K562 (cell line): Measurements from ENCODE around the gene ORC5. TPM values are rescaled to one million over a fixed set of nuclear protein-coding genes. Genes with fewer than 3 reads are reported as not detected.

Experiments
- ARID1B ChIP-seq: fragments of 450-650 bp; IDR thresholded peaks from 2 replicates; pipeline ENCODE4 v1.6.1; 2016; ENCODE audit warnings: antibody characterized with exemption, mild to moderate bottlenecking, inconsistent platforms
- BDP1 ChIP-seq: IDR thresholded peaks from 3 replicates; pipeline ENCODE4 v1.6.1; 2011; ENCODE audit not compliant: insufficient read length, insufficient read depth
- CREBBP ChIP-seq: IDR thresholded peaks from one replicate; pipeline ENCODE4 v1.6.1; 2012; ENCODE audit warnings: low read depth, mild to moderate bottlenecking, control low read depth, inconsistent platforms, low read length
- CTBP1 ChIP-seq: fragments of 450-650 bp; IDR thresholded peaks from 2 replicates; pipeline ENCODE4 v1.6.1; 2016; ENCODE audit warnings: borderline replicate concordance
- EP300 ChIP-seq: IDR thresholded peaks from 2 replicates; pipeline ENCODE4 v1.6.1; 2012; ENCODE audit warnings: low read length, improper control_type of control experiment
- FIP1L1 ChIP-seq: fragments of 200-400 bp; formaldehyde crosslinking; IDR thresholded peaks from 2 replicates; pipeline ENCODE4 v1.6.1; 2018; ENCODE audit warnings: mild to moderate bottlenecking, low read depth, low read length; ENCODE audit not compliant: poor library complexity, severe bottlenecking
- GABPA ChIP-seq: fragments of 200-800 bp; sonication (Bioruptor generic); conservative IDR thresholded peaks from 2 replicates; pipeline ENCODE4 v1.6.1; 2016; ENCODE audit warnings: low read depth, missing genetic modification characterization, missing compliant biosample characterization
- HNRNPUL1 ChIP-seq: fragments of 200-400 bp; formaldehyde crosslinking; IDR thresholded peaks from 2 replicates; pipeline ENCODE4 v1.6.1; 2017; ENCODE audit warnings: low read length
- KDM5B ChIP-seq: fragments of 200-600 bp; sonication (generic); IDR thresholded peaks from 2 replicates; pipeline ENCODE4 v1.6.1; 2012; ENCODE audit warnings: low read depth, mild to moderate bottlenecking, moderate library complexity, low read length, control low read depth, inconsistent platforms; ENCODE audit not compliant: insufficient replicate concordance
- NFIC ChIP-seq: fragments of 450-650 bp; IDR thresholded peaks from 2 replicates; pipeline ENCODE4 v1.6.1; 2017; ENCODE audit warnings: mild to moderate bottlenecking, inconsistent platforms
- RUNX1 ChIP-seq: sonication (generic); IDR thresholded peaks from 2 replicates; pipeline ENCODE4 v1.6.1; 2016; ENCODE audit warnings: antibody characterized with exemption, low read depth
- SREBF1 ChIP-seq: fragments of 150-350 bp; IDR thresholded peaks from 2 replicates; pipeline ENCODE4 v1.6.1; 2014; ENCODE audit warnings: antibody characterized with exemption, low read depth, low read length, borderline replicate concordance
- ZKSCAN3 ChIP-seq: fragments of 250-450 bp; sonication (Bioruptor Pico); IDR thresholded peaks from 2 replicates; pipeline ENCODE4 v1.4.0; 2020
- ZNF707 ChIP-seq: fragments of 250-450 bp; sonication (Bioruptor Pico); conservative IDR thresholded peaks from 2 replicates; pipeline ENCODE4 v1.8.0; 2022; ENCODE audit warnings: inconsistent platforms, mild to moderate bottlenecking, moderate library complexity
- ZNF76 ChIP-seq: fragments of 250-450 bp; sonication (Bioruptor Pico); IDR thresholded peaks from 2 replicates; pipeline ENCODE4 v1.4.0; 2020; ENCODE audit warnings: mild to moderate bottlenecking, moderate library complexity, borderline replicate concordance
- polyA plus RNA-seq, 8 experiments: library from polyadenylated mRNA; depleted of rRNA in 4 of 8; stranded (reverse) in 5 of 8; unstranded in 3 of 8; fragments of >200 nt; fragmentation: Nextera tagmentation in 2 of 8; fragmentation: Illumina TruSeq in 1 of 8; extraction: Ambion mirVana in 2 of 8; extraction: Trizol in 1 of 8; gene quantifications; 2 replicates each; pipeline versions ENCODE4 v1.2.1 to v1.2.3, GENCODE V29; 2011 to 2014; ENCODE audit warnings: inconsistent platforms in 1 of 8, missing spikeins in 1 of 8
- total RNA-seq, 7 experiments: library from RNA; depleted of rRNA in 6 of 7; stranded (reverse); fragments of >200 nt in 6 of 7; fragmentation: Illumina TruSeq in 2 of 7; extraction: Trizol in 2 of 7; gene quantifications; 2 replicates each; pipeline versions ENCODE4 v1.2.1 to v1.2.3, GENCODE V29; 2011 to 2021; ENCODE audit warnings: low replicate concordance in 1 of 7
- TF ChIP-seq, protein P1 (sequence below): fragments of 450-650 bp; IDR thresholded peaks from 2 replicates; pipeline ENCODE4 v1.6.1; 2016; ENCODE audit warnings: mild to moderate bottlenecking
- TF ChIP-seq, protein P2 (sequence below): sonication (generic); formaldehyde crosslinking; IDR thresholded peaks from 2 replicates; pipeline ENCODE4 v1.8.1; 2022; ENCODE audit warnings: missing genetic modification reagents
- TF ChIP-seq, protein P3 (sequence below): fragments of 450-650 bp; IDR thresholded peaks from 2 replicates; pipeline ENCODE4 v1.6.1; 2016; ENCODE audit warnings: low read depth

ORC5 gene
- total and polyA plus RNA-seq, 9 of the 15 experiments (the other 6 are each of a cell fraction or from before 2014, with no cell fraction given) = 29.8 to 136 (median 54.8) TPM

DNA sequence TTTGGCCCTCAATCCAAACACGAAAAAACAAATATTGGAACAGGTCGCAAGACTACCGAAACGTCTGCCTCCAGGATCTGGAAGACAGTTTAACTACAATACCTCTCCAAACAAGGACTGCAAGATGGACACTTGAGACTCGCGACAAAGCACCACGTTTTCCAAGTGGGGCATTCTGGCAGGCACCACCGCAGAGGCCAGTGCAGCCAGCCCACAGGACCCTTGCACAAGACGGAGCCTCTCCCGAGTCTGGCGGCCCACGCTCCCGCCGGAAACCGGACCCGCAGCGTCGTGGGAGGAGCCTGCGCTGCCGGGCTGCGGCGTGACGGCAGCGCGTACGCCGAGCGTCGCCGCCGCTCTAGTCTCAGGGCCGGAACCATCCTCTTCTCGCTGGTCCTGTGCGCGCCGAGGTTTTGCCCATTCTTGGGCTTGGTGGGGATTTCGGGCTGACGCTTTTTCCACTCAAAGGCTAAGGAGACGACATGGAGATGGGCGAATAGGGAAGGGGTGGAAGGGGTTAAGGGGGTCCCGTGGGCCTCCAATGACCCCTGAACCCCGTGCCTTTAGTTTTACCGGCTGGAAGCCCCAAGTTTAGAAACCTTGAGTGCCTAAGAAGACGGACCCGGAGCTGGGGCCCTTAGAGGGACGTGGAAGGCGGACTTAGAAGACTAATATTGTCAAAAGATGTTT, at the start of gene ORC5 (continued):
- TF ChIP-seq, protein P1, sequence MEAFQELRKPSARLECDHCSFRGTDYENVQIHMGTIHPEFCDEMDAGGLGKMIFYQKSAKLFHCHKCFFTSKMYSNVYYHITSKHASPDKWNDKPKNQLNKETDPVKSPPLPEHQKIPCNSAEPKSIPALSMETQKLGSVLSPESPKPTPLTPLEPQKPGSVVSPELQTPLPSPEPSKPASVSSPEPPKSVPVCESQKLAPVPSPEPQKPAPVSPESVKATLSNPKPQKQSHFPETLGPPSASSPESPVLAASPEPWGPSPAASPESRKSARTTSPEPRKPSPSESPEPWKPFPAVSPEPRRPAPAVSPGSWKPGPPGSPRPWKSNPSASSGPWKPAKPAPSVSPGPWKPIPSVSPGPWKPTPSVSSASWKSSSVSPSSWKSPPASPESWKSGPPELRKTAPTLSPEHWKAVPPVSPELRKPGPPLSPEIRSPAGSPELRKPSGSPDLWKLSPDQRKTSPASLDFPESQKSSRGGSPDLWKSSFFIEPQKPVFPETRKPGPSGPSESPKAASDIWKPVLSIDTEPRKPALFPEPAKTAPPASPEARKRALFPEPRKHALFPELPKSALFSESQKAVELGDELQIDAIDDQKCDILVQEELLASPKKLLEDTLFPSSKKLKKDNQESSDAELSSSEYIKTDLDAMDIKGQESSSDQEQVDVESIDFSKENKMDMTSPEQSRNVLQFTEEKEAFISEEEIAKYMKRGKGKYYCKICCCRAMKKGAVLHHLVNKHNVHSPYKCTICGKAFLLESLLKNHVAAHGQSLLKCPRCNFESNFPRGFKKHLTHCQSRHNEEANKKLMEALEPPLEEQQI = no peak
- TF ChIP-seq CREBBP = no peak
- peak; percentile 62 for TF ChIP-seq NFIC
- no peak for TF ChIP-seq ARID1B
- TF ChIP-seq ZNF707 (CRISPR knock-in tag) = no peak
- TF ChIP-seq, protein P2, sequence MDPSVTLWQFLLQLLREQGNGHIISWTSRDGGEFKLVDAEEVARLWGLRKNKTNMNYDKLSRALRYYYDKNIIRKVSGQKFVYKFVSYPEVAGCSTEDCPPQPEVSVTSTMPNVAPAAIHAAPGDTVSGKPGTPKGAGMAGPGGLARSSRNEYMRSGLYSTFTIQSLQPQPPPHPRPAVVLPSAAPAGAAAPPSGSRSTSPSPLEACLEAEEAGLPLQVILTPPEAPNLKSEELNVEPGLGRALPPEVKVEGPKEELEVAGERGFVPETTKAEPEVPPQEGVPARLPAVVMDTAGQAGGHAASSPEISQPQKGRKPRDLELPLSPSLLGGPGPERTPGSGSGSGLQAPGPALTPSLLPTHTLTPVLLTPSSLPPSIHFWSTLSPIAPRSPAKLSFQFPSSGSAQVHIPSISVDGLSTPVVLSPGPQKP = no peak
- TF ChIP-seq EP300 = no peak; the same call in 1 of the 2 replicates
- TF ChIP-seq CTBP1 = peak; percentile 82
- TF ChIP-seq ZKSCAN3 (CRISPR knock-in tag) = no peak
- TF ChIP-seq, protein P3, sequence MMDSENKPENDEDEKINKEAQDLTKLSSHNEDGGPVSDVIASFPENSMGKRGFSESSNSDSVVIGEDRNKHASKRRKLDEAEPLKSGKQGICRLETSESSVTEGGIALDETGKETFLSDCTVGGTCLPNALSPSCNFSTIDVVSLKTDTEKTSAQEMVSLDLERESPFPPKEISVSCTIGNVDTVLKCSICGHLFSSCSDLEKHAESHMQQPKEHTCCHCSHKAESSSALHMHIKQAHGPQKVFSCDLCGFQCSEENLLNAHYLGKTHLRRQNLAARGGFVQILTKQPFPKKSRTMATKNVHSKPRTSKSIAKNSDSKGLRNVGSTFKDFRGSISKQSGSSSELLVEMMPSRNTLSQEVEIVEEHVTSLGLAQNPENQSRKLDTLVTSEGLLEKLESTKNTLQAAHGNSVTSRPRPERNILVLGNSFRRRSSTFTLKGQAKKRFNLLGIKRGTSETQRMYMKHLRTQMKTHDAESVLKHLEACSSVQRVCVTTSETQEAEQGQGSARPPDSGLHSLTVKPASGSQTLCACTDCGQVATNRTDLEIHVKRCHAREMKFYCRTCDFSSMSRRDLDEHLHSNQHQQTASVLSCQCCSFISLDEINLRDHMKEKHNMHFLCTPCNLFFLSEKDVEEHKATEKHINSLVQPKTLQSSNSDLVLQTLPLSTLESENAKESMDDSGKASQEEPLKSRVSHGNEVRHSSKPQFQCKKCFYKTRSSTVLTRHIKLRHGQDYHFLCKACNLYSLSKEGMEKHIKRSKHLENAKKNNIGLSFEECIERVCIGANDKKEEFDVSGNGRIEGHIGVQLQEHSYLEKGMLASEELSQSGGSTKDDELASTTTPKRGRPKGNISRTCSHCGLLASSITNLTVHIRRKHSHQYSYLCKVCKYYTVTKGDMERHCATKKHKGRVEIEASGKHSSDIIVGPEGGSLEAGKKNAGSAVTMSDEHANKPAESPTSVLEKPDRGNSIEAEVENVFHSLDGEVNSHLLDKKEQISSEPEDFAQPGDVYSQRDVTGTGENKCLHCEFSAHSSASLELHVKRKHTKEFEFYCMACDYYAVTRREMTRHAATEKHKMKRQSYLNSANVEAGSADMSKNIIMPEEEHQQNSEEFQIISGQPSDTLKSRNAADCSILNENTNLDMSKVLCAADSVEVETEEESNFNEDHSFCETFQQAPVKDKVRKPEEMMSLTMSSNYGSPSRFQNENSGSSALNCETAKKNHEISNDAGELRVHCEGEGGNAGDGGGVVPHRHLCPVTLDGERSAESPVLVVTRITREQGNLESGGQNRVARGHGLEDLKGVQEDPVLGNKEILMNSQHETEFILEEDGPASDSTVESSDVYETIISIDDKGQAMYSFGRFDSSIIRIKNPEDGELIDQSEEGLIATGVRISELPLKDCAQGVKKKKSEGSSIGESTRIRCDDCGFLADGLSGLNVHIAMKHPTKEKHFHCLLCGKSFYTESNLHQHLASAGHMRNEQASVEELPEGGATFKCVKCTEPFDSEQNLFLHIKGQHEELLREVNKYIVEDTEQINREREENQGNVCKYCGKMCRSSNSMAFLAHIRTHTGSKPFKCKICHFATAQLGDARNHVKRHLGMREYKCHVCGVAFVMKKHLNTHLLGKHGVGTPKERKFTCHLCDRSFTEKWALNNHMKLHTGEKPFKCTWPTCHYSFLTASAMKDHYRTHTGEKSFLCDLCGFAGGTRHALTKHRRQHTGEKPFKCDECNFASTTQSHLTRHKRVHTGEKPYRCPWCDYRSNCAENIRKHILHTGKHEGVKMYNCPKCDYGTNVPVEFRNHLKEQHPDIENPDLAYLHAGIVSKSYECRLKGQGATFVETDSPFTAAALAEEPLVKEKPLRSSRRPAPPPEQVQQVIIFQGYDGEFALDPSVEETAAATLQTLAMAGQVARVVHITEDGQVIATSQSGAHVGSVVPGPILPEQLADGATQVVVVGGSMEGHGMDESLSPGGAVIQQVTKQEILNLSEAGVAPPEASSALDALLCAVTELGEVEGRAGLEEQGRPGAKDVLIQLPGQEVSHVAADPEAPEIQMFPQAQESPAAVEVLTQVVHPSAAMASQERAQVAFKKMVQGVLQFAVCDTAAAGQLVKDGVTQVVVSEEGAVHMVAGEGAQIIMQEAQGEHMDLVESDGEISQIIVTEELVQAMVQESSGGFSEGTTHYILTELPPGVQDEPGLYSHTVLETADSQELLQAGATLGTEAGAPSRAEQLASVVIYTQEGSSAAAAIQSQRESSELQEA = no peak
- peak; percentile 99 for TF ChIP-seq KDM5B
- no peak for TF ChIP-seq FIP1L1
- TF ChIP-seq BDP1 = no peak
- TF ChIP-seq RUNX1 = no peak
- peak; percentile 56; the same call in 1 of the 2 replicates for TF ChIP-seq SREBF1
- TF ChIP-seq HNRNPUL1 = no peak
- TF ChIP-seq ZNF76 (CRISPR knock-in tag) = no peak
- peak; percentile 87 for TF ChIP-seq GABPA (tag)
